ENCODE results near the gene NTM. TPM values are rescaled to one million over a fixed set of nuclear protein-coding genes. Genes with fewer than 3 reads are reported as not detected.
A peak's percentile ranks its signal among the peaks of the same experiment; 100 is the strongest.

Gene NTM
- polyA plus RNA-seq, 1 donor from 2014 or later = 39.4 TPM

DNA sequence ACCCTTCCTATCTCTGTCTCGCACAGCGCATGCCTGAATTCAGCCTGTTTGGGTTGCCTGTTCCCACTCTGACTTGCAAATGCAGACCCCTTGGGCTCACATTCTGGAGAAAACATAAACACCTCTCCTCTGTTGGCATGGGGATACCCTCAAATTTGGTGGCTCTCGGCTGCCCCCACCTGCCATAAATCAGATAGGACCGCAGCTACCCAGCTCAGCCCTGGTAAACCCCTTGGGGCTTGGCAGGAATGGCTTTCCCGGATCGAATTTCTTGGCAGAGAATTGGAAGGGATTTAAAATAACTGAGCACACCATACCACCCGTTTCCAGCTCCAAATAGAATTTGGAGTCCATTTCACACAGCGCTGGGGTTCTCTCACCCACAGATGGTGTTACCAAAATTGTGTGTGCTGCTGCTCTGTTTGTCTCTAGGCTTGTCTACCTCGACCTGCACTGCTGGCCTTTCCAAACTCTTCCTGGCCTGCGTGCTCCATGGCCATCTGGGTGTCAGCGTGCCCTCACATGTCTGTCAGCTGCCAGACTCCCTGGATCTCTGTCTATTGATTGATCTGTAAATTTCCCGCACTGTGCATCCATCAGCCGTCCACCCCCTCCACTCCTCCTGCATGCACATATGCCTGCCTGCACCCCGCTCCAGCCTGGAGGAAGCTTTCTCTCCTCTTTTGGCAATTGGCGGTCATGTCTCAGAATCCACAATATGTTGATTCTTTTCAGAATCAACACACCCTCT is 134.0 kb downstream of the NTM start:
- H3K4me3 ChIP-seq (ENCODE audit: low read length) = no peak overlapping the region
- no peaks in the 10 kb centered on the region for H3K79me2 ChIP-seq (replicated peaks; ENCODE audit: insufficient read depth, low read length)
- no peak overlapping the region for H2AFZ ChIP-seq (ENCODE audit: low read depth, low read length)
- no peak overlapping the region for H3K27ac ChIP-seq (ENCODE audit: low read length)
- H3K9me3 ChIP-seq (ENCODE audit: low read length) = no peaks in the 10 kb centered on the region
- no peaks in the 10 kb centered on the region for H4K20me1 ChIP-seq (ENCODE audit: insufficient read depth)
- peak; percentile 51 for TF ChIP-seq RAD21 (conservative IDR thresholded peaks at IDR 0.05)
- no peak for TF ChIP-seq EP300 (conservative IDR thresholded peaks at IDR 0.05; ENCODE audit: poor library complexity, severe bottlenecking)
- peak; percentile 49 for TF ChIP-seq SMC3 (conservative IDR thresholded peaks at IDR 0.05; ENCODE audit: poor library complexity)
- TF ChIP-seq, protein P1, sequence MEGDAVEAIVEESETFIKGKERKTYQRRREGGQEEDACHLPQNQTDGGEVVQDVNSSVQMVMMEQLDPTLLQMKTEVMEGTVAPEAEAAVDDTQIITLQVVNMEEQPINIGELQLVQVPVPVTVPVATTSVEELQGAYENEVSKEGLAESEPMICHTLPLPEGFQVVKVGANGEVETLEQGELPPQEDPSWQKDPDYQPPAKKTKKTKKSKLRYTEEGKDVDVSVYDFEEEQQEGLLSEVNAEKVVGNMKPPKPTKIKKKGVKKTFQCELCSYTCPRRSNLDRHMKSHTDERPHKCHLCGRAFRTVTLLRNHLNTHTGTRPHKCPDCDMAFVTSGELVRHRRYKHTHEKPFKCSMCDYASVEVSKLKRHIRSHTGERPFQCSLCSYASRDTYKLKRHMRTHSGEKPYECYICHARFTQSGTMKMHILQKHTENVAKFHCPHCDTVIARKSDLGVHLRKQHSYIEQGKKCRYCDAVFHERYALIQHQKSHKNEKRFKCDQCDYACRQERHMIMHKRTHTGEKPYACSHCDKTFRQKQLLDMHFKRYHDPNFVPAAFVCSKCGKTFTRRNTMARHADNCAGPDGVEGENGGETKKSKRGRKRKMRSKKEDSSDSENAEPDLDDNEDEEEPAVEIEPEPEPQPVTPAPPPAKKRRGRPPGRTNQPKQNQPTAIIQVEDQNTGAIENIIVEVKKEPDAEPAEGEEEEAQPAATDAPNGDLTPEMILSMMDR (IDR thresholded peaks at IDR 0.05; ENCODE audit: poor library complexity, severe bottlenecking) = peak; percentile 37
- TF ChIP-seq, protein P2, sequence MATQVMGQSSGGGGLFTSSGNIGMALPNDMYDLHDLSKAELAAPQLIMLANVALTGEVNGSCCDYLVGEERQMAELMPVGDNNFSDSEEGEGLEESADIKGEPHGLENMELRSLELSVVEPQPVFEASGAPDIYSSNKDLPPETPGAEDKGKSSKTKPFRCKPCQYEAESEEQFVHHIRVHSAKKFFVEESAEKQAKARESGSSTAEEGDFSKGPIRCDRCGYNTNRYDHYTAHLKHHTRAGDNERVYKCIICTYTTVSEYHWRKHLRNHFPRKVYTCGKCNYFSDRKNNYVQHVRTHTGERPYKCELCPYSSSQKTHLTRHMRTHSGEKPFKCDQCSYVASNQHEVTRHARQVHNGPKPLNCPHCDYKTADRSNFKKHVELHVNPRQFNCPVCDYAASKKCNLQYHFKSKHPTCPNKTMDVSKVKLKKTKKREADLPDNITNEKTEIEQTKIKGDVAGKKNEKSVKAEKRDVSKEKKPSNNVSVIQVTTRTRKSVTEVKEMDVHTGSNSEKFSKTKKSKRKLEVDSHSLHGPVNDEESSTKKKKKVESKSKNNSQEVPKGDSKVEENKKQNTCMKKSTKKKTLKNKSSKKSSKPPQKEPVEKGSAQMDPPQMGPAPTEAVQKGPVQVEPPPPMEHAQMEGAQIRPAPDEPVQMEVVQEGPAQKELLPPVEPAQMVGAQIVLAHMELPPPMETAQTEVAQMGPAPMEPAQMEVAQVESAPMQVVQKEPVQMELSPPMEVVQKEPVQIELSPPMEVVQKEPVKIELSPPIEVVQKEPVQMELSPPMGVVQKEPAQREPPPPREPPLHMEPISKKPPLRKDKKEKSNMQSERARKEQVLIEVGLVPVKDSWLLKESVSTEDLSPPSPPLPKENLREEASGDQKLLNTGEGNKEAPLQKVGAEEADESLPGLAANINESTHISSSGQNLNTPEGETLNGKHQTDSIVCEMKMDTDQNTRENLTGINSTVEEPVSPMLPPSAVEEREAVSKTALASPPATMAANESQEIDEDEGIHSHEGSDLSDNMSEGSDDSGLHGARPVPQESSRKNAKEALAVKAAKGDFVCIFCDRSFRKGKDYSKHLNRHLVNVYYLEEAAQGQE (IDR thresholded peaks at IDR 0.05; ENCODE audit: borderline replicate concordance) = no peak
- no peak for TF ChIP-seq EZH2 (IDR thresholded peaks at IDR 0.05; ENCODE audit: borderline replicate concordance, insufficient read depth, low read length, poor library complexity, severe bottlenecking)
- H3K4me2 ChIP-seq (ENCODE audit: low read length) = no peak overlapping the region
- no peaks in the 10 kb centered on the region for H3K9me2 ChIP-seq (ENCODE audit: insufficient read depth, low read length)
- no peak overlapping the region for H3K9ac ChIP-seq (ENCODE audit: low read length)
- H3K36me3 ChIP-seq (ENCODE audit: insufficient read depth, low read length) = no peaks in the 10 kb centered on the region
- H3F3A ChIP-seq (ENCODE audit: insufficient read depth, low read length, poor library complexity, severe bottlenecking) = no peaks in the 10 kb centered on the region
- no peaks in the 10 kb centered on the region for H3K27me3 ChIP-seq (ENCODE audit: insufficient read depth, low read depth, low read length)

DNA sequence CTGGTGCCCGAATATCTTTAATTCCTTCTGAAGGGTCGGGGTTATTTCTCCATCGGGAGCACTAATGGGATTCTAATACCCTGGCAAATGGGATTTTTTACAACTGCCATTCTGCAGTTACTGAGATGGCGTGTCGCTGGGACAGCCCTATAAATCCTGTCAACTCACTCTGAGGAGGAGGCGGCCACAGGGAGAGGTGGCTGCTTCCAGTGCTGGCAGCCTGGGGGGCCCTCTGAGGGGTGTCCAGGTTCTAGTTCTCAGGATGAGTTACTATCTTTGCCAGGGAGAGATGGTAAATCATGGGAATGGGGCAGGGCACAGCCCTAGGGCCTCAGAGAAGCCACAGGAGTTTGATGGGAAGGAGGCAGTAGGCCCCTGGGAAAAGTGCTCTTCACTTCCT is 135.9 kb downstream of the NTM start:
- Histone ChIP-seq H3K36me3 (ENCODE audit: insufficient read depth, low read length) (no peaks in the 10 kb centered on the region), H3K27me3 (ENCODE audit: insufficient read depth, low read depth, low read length) (no peaks in the 10 kb centered on the region), H2AFZ (ENCODE audit: low read depth, low read length) (no peak overlapping the region), H3K79me2 (replicated peaks; ENCODE audit: insufficient read depth, low read length) (no peaks in the 10 kb centered on the region), H3K9me3 (ENCODE audit: low read length) (no peaks in the 10 kb centered on the region), H3K4me3 (ENCODE audit: low read length) (no peak overlapping the region), H3K27ac (ENCODE audit: low read length) (no peak overlapping the region), H4K20me1 (ENCODE audit: insufficient read depth) (no peaks in the 10 kb centered on the region), H3K9me2 (ENCODE audit: insufficient read depth, low read length) (no peaks in the 10 kb centered on the region), H3F3A (ENCODE audit: insufficient read depth, low read length, poor library complexity, severe bottlenecking) (no peaks in the 10 kb centered on the region), H3K9ac (ENCODE audit: low read length) (no peak overlapping the region), H3K4me2 (ENCODE audit: low read length) (no peak overlapping the region)
- TF ChIP-seq SMC3 (conservative IDR thresholded peaks at IDR 0.05; ENCODE audit: poor library complexity) (no peak), EP300 (conservative IDR thresholded peaks at IDR 0.05; ENCODE audit: poor library complexity, severe bottlenecking) (no peak), RAD21 (conservative IDR thresholded peaks at IDR 0.05) (no peak), POLR2AphosphoS5 (IDR thresholded peaks at IDR 0.05) (no peak), EZH2 (IDR thresholded peaks at IDR 0.05; ENCODE audit: borderline replicate concordance, insufficient read depth, low read length, poor library complexity, severe bottlenecking) (no peak), MXI1 (conservative IDR thresholded peaks at IDR 0.05; ENCODE audit: poor library complexity, severe bottlenecking) (no peak), TAF1 (IDR thresholded peaks at IDR 0.05; ENCODE audit: low read depth) (no peak)
- TF ChIP-seq, protein P1 (IDR thresholded peaks at IDR 0.05; ENCODE audit: poor library complexity, severe bottlenecking) = no peak
- TF ChIP-seq, protein P2 (IDR thresholded peaks at IDR 0.05; ENCODE audit: borderline replicate concordance) = no peak

Data from neural cell (in vitro differentiated cells).